Jurkat, Clone E6-1 (cell line): ENCODE data around the gene SPART.
"Not testable (repeated sequence)": the region's sequence is repeated elsewhere in the genome, so short reads cannot be mapped to it uniquely, and the experiment has no call there.

Experiments
- DNase-seq: peaks from one replicate; pipeline ENCODE4 v3.0.0-alpha.2; 2011; ENCODE audit warnings: low read depth, low spot score
- H3K4me3 ChIP-seq: 2 replicates; pipeline ENCODE4 v1.5.1; 2011; ENCODE audit warnings: mild to moderate bottlenecking, low read length, control low read depth, moderate library complexity

SPART gene

GRCh38 chr13:36355632-36356031 lies 9.4 kb upstream of the SPART start:
- no peak overlapping the region for H3K4me3 ChIP-seq
- no peak for DNase-seq

- no peak for DNase-seq
Observed at GRCh38 chr13:36354842-36355623, 8.8 kb upstream of the SPART start.

GRCh38 chr13:36353001-36353400 lies 6.8 kb upstream of the SPART start:
- H3K4me3 ChIP-seq = no peak overlapping the region
- no peak for DNase-seq

More at GRCh38 chr13:36354842-36355623, 8.8 kb upstream of the SPART start:
- H3K4me3 ChIP-seq = no peak overlapping the region

- DNase-seq = no peak
- H3K4me3 ChIP-seq = no peak overlapping the region
Observed at GRCh38 chr13:36352350-36352749, 6.2 kb upstream of the SPART start.

- no peak overlapping the region for H3K4me3 ChIP-seq
- DNase-seq = no peak
Observed at GRCh38 chr13:36347531-36348210, 1.5 kb upstream of the SPART start.

GRCh38 chr13:36345438-36346221 lies 564 bp downstream of the SPART start:
- peak; percentile 8 for DNase-seq
- peak overlapping the region; percentile 62 for H3K4me3 ChIP-seq

GRCh38 chr13:36344886-36345437 lies 1.2 kb downstream of the SPART start:
- H3K4me3 ChIP-seq = peak overlapping the region; percentile 62
- peak; percentile 51 for DNase-seq

- H3K4me3 ChIP-seq = no peak overlapping the region
- DNase-seq = no peak
Observed at GRCh38 chr13:36344173-36344572, 2.0 kb downstream of the SPART start.

- no peak for DNase-seq
- H3K4me3 ChIP-seq = no peak overlapping the region
Observed at GRCh38 chr13:36343766-36344165, 2.4 kb downstream of the SPART start.

GRCh38 chr13:36342715-36343114 lies 3.5 kb downstream of the SPART start:
- H3K4me3 ChIP-seq = no peak overlapping the region
- DNase-seq = no peak

GRCh38 chr13:36341718-36342117 lies 4.5 kb downstream of the SPART start:
- DNase-seq = no peak
- H3K4me3 ChIP-seq = no peak overlapping the region

- no peak overlapping the region for H3K4me3 ChIP-seq
- no peak for DNase-seq
Observed at GRCh38 chr13:36339600-36340155, 6.5 kb downstream of the SPART start.

- no peak for DNase-seq
Observed at GRCh38 chr13:36337938-36338641, 8.1 kb downstream of the SPART start.

GRCh38 chr13:36332986-36333385 lies 13.2 kb downstream of the SPART start:
- no peak overlapping the region for H3K4me3 ChIP-seq
- no peak for DNase-seq

More at GRCh38 chr13:36337938-36338641, 8.1 kb downstream of the SPART start:
- no peak overlapping the region for H3K4me3 ChIP-seq

- H3K4me3 ChIP-seq, DNase-seq: not testable (repeated sequence)
Observed at GRCh38 chr13:36332255-36332654, 13.9 kb downstream of the SPART start.

GRCh38 chr13:36331280-36331679 lies 14.9 kb downstream of the SPART start:
- no peak for DNase-seq
- no peak overlapping the region for H3K4me3 ChIP-seq

GRCh38 chr13:36329361-36329760 lies 16.8 kb downstream of the SPART start:
- DNase-seq = no peak
- H3K4me3 ChIP-seq = no peak overlapping the region

- no peak overlapping the region for H3K4me3 ChIP-seq
- no peak for DNase-seq
Observed at GRCh38 chr13:36328821-36329220, 17.4 kb downstream of the SPART start.

GRCh38 chr13:36325912-36326311 lies 20.3 kb downstream of the SPART start:
- no peak overlapping the region for H3K4me3 ChIP-seq
- no peak for DNase-seq
